GM19455 (cell line): ENCODE results near the gene CUEDC1.

Source experiments
- ATAC-seq: cut with Tn5 transposase; IDR thresholded peaks from one replicate; pipeline ENCODE4 v1.9.1; 2021; ENCODE audit not compliant: unreplicated experiment

The CUEDC1 gene, protein sequence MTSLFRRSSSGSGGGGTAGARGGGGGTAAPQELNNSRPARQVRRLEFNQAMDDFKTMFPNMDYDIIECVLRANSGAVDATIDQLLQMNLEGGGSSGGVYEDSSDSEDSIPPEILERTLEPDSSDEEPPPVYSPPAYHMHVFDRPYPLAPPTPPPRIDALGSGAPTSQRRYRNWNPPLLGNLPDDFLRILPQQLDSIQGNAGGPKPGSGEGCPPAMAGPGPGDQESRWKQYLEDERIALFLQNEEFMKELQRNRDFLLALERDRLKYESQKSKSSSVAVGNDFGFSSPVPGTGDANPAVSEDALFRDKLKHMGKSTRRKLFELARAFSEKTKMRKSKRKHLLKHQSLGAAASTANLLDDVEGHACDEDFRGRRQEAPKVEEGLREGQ

DNA sequence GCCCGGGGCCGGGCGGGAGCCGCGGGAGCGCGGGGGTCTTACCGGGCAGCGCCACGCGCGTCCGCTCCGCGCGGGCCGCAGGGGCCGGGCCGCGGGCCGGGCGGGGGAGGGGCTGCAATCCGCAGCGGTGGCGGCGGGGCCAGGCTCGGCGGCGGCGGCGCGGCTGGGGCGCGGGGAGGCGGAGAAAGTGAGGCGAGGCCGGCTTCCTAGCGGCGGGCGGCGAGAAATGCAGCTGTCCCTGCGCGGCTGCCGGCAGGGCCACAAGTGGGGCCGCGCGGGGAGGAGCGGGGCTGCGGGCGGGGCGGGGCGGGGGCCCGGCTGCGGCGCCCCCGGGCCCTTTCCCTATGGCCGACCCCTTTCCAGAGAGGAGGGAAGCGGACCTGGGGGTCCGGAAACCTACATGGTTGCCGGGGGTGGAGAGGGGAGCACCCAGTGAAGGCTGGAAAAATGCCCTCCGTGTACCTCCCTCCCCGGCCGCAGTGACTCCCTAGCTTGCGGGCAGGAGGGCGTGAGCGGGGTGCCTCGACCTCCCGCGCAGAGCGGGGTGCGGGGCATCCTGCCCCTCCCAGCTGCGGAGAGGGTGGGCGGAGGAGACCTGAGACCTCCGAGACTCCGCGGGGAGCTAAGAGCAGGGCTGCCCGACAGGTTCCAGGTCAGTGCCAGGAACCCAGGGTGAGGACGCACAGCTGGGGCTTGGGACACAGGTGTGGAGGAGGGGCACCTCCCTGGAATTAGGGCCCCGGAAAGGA lies at the start of gene CUEDC1:
Gene CUEDC1, minus strand, starts transcription at position 230 of the 749 bp plus-strand sequence. CDS start 69,848 bp downstream, outside the sequence.
- ATAC-seq, result peak; percentile 56

DNA sequence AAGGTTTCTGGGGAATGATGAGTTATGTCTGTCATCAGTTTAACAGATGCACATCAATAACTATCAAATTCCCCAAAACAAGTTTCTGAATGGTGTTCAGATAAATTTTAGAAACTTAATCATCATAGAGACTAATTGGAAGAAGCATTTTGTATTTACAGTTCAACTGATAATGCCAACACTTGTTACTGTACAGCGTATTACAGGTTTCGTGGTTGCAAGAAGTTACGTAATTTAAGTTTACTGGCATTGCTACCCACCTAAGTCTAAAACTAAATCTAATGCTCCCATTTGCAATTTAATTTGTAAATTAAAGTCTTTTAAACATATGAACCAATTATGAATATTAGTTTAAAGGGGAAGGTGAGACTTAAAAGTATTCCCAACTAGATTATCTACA lies 48.8 kb upstream of the CUEDC1 start:
- no peak for ATAC-seq

DNA sequence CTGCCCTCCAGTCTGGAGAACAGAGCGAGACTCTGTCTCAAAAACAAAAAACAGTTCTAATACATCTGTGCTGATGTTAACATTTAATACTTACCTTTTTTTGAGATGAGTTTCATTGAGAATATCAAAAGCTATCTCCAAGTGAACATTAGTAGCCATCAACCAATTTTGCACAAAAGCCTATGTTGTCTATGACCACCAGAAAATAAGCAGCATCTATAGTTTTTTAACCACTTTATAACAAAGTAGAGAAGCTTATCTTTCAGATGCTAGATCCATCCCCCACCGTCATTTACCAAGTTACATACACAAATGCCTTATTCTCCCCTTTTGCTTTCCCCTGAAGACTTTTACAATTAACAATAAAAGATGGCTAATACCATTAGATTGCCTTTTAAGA lies 47.8 kb upstream of the CUEDC1 start:
- ATAC-seq, result no peak

DNA sequence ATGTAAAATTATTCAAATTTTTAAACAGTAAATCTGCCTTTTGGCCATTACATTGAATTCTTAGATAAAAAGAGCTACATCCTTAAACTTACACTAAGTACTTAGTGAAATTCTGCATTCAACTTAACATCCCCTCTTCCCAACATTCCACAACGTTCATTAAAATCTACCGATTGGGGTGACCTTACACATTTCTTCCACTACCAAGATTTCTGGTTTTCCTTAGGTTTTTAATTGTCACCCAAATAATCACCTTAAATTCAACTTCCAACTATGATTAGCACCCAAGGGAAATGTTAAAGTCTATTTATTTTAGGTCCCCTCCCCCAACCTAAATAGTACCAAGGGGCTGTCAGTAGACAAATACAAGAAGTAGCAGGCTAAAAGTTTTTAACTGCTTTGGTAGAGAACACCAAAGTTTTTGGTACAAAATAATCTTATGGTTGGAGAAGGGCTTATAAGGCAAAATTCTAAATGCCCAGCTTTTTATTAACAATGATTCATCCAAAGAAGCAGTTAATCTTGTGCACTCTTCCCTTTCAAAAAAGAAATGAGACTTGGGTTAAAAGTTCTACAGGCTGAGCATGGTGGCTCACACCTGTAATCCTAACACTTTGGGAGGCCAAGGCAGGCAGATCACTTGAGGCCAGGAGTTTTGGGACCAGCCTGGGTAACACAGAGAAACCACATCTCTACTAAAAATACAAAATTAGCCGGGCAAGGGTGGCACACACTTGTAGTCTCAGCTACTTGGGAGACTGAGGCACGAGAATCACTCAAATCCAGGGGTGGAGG lies 47.1 kb upstream of the CUEDC1 start:
- no peak for ATAC-seq

DNA sequence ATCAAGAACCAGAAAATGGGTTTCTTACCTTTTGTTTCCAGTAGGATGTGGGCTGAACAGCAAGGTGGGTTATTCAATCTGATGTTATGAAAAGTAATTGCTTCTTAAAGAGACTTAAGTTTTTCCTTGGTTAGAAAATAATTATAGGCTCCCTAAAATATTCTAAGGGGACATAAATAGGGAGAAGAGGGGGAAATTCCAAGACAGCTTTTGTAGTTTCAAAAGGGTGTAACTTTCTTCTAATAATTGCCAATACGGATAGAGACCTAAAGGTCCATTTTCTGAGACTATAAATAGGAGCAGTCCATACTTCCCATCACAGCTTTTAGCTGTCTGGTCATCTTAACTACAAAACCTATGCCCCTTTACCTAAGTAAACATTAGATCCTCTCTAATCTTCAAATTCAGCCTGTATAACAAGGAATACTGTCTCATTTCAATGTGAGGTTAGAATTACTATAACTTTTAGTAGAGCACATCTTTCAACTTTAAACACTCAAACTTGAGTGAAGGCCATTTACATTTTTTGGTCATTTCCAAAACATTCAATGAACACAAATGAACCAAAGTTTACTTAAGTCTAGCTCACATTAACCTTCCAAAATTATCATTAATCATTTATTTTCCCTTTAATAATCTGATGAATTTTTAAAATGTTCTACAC lies 46.4 kb upstream of the CUEDC1 start:
- ATAC-seq, result no peak

DNA sequence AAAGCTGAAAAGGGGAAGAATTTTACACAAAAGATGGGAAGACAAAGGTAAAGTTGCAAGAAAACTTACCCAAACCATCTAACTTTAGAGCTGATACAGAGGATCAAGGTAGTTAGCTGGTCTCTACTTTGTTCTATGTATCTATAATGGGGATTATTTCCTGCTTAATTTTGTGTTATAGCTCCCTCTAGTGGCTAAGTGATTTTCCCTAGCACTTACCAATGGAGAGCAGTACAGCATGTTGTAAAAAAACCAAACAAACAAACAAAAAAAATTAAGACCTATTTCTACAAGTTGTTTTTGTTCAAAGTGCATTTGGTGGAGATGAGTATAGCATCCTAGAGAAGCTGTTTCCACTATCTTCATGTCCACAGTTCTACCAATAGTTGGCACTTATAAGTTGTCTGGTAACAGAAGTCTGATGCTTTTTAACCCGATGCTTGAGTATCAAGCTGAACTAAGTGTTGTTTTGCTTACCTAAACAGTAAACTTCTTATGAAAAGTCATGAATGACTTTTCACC lies 44.3 kb upstream of the CUEDC1 start:
- no peak for ATAC-seq

DNA sequence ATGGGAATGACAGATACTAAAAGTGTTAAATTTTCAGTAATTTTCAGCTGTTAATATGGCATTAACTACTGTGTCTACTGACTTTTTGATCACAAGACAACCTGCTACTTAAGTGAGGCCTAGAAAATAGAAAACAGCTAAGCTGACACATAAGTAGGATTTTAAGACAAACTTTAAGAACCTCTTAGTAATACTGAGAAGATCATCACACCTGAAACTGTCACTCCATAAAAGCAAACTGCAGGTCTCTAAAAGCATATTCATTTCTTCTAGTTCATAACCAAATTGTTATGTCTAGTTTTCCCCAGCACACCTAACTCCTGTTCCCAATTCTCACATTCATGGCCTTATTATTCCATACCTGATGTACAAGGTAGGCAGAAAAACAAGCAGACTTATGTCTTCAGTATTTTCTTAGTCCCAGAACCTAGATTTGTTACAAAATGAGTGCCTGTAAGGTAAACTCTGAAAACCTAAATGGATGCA lies 43.8 kb upstream of the CUEDC1 start:
- no peak for ATAC-seq

DNA sequence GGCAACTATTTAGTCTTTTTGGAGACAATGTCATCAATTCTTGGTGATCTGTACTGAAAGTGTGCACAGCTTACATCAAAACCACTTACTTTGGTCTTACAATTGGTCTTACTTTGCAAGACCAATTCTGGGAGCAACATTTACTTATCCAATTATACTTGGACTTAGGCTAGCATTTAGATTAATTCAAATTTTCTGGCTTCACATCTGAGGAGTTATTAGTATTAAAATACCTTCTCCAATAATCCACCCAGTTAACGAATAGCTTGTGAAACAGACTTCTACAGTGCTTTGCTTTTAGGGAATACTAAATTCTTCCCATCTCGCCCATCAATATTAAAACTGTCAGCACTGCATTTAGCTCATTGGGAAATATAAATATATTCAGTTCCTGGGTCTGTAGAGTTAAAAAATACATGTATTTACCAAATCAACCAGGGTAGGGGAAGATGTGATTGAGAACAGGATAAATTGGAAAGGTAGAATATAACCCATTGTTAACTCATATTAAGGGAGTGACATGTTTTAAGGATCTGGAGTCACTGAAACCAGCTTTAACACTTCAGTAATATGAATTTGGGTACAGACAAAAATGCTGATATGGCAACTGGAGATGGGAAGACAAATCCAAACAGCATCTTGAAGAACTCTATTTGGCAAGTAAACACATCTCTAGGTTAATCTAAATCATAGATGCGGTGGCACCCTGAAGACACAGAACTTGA lies 42.0 kb upstream of the CUEDC1 start:
- no peak for ATAC-seq

DNA sequence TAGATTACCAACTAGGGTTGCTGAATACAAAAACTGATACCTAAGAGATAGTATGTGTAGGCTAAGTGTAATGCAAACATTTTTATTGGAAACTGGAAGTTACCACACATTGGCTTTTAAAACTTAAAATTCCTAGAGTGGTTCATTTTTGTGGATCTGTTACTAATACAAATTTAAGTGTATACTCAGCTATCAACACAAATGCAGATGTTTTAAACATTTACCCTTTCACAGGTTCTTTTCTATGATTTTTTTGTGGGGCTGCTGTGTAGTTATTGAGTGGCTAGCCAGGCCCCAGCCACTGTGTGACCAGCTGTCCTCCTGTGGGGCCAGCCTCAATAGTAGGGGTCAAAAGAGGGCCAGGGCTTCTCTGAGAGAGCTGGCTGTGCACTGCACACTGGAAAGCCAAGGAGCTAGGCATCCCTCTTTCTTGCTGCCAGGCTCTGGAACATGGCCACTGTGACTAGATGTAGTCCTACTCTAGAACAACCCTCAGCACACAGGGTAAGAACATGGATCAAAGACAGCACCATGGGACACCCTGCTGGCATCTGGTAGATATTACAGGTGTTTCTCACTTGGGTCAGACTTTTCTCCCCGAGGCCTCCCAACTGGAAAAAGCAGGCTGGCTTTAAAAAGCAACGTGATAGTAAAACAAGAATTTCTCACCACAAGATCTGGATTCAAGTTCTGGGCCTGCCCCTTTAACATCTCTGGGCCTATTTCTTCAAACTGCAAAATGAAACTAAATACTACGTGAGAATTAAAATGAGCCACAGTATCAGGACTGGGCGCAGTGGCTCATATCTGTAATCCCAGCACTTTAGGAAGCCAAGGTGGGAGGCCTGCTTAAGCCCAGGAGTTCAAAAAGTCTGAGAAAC lies 40.1 kb upstream of the CUEDC1 start:
- ATAC-seq, result no peak

DNA sequence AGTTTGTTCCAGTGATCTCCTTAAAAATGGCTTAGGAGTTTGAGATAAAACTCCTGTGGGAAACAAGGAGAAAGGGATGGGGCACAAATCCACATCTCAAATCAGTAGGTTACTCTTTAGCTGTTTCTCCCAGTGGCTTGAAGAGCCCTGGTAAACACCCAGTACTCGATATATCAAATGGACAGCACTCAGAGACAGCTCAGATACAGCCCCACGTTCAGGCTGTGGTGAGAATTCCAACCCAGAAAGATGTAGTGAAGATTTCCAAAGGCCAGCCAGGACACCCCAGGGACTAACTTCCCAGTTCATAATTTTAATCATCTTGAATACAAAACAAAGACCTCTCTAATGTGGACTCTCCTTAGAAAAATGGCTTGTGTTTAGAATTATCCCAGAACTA lies 39.2 kb upstream of the CUEDC1 start:
- no peak for ATAC-seq

DNA sequence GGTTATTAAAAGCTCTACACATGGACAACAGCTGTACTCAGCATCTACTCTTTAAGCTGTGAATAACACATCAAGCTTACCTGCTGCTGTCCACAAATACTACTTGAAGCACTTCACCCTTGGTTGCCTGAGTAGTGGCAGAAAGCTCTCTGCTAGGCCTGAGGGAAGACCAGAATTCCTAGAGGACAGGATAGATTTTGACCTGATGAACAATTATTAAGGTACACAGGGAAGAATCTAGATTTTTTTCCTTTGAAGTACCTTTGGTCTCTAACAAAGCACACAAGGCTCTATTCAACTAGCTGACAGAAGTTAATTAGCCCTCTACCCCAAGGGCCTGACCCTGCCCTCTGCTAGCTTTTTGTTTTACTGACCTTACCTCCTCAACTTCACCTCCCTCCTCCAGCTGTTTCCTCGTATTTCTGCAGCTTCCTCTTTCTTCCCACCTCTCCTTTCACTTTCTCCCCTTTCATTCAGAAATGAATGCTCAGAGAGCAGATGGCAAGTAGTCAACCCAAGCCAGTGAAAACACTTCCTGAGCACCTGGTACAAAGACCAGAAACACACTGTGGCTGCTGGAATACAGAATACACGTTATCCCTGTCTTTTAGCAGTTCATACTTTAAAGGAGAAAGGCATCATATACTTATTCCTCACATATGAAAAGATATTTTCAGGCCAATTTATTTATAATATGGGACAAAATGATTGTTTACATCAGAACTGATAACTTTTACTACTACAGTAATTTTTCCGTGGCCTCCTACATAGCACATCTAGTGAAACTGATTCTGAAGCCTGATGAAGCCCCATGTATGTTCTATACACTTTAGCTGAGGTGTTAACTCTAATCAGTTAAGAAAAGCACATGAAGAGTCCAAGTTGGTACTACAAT lies 38.5 kb upstream of the CUEDC1 start:
- ATAC-seq, result no peak

DNA sequence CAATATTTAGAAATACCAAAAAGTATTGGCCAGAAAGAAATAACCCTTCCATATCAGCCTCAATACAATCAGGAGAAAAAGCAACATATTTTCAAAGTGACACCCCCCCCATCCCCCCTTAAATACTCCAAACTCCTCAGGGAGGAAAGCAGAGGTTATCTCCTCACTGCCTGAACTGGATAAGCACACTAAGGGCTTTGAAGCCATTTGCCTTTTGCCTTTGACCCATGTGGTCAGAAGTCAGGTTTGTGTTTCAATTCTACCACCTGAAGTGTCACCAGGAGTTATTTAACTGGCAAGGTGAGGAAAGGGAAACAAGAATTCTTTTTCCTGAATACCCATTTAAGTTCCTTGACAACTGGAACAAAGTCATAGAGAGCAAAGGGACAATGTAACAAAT lies 36.3 kb upstream of the CUEDC1 start:
- no peak for ATAC-seq

DNA sequence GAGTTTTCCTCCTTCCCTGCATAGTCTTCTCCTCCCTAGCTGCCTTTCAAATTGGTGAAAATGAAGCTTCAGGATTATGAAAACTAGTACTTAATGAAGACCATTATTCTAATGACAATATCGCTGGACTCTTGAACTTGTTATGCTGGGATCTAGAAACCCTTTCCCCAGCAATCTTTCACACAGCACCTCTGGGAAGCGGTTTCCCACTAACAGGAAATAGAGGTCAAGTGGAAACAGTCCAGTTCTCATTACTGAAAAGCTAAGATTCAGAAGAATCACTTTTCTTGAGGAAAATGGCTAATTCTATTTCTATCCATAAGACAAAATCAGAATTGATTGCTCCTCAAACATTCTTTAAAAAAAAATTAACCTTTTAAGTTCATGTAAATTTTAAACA lies 34.8 kb upstream of the CUEDC1 start:
- ATAC-seq, result no peak

DNA sequence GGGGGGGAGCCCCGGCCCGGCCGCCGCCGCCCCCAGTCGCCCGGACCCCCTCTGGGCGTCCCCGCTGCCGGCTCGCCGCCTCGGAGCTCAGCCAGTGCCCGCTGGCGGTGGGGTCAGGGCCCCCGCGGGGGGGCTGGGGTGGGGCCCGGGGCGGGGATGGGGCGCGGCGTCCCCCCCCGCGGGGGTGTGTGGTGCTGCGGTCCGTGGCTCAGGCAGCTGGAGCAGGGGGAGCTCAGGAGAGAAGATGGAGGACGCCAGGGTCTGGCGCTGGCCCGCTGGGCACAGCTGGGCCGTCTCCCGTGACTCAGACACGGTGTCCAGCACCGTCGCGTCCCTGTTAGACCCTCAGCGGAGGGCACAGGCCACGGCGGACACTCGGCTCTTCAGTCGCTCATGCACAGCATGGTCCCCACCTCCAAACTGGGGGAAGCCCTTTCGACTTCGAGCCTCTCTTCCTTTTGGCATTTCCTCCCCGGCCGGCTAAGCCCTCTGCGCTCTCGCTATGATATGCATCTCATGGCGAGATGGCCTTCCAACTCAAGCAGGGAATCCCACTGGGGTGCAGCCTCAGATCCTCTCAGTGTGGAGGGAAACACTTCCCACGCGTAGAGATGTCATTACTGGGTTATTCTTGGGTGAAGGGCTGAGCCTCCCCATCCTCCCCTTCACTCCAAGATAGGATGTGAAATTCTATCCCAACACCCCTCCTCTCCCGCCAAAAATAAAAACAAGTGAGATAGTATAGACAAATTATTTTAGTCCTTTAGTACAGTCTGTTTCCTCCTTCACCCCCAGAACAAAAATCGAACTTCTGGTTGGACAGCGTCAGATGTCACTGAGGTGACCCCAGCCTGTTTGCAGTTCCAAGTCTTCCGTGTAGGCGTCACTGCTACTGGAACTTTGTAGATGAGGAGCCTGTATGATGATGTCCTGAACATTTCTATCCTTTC lies 33.4 kb upstream of the CUEDC1 start:
- peak; percentile 77 for ATAC-seq

DNA sequence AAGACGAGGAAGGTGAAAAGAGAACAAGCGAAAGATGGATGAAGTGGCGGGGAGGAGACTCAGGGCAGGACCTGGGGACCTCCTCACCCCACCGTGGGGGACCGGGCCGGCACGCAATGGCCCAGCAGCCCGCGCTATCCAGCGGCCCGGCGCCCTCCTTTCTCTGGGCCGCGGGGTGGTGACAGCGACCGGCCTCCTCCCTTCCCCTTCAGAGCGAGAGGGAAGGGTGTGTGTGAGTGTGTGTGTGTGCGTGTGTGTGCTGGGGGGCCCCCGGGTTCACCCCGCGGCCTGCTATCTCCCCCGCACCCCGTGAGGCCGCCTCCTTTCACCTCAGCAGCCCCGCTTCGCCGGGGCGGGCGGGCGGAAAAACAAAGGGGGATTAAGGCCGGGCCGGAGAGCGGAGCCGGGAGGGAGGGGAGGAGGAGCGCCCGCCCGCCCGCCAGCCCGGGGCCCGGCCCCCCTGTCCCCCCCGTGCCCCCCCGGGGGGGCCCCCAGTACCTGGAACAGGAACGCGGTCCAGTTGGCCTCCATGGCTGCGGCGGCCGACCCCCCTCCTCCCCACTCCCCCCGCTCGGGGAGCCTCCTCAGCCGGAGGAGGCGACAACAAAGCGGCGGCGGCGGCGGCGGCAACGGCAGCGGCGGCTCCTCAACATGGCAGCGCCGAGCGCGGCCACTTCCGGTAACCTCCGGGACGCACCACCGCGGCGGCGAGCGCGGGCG lies 32.5 kb upstream of the CUEDC1 start, which contains the start of gene VEZF1:
Gene VEZF1, minus strand, starts transcription at position 674 of the 720 bp plus-strand sequence. Its CDS starts 143 bp downstream, at position 531.
- ATAC-seq, result peak; percentile 77
